B cell (primary cell): ENCODE results near the gene FAU.

Experiments
- EZH2 ChIP-seq: IDR thresholded peaks from 2 replicates; pipeline ENCODE4 v1.6.1; 2012; ENCODE audit warnings: borderline replicate concordance, low read depth, mild to moderate bottlenecking, moderate library complexity, low read length; ENCODE audit not compliant: insufficient read depth, poor library complexity, severe bottlenecking
- TF ChIP-seq, protein P1 (sequence below): fragments of 200-600 bp; IDR thresholded peaks from one replicate; pipeline ENCODE4 v1.8.0; 2022; ENCODE audit warnings: antibody characterized with exemption, mild to moderate bottlenecking

GRCh38 chr11:65113839-65114238, 8.1 kb downstream of the FAU start:
- TF ChIP-seq, protein P1, sequence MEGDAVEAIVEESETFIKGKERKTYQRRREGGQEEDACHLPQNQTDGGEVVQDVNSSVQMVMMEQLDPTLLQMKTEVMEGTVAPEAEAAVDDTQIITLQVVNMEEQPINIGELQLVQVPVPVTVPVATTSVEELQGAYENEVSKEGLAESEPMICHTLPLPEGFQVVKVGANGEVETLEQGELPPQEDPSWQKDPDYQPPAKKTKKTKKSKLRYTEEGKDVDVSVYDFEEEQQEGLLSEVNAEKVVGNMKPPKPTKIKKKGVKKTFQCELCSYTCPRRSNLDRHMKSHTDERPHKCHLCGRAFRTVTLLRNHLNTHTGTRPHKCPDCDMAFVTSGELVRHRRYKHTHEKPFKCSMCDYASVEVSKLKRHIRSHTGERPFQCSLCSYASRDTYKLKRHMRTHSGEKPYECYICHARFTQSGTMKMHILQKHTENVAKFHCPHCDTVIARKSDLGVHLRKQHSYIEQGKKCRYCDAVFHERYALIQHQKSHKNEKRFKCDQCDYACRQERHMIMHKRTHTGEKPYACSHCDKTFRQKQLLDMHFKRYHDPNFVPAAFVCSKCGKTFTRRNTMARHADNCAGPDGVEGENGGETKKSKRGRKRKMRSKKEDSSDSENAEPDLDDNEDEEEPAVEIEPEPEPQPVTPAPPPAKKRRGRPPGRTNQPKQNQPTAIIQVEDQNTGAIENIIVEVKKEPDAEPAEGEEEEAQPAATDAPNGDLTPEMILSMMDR, result no peak
- no peak for TF ChIP-seq EZH2
